PC-9 (cell line): ENCODE results near the gene ASCC3. TPM values are rescaled to one million over a fixed set of nuclear protein-coding genes. Genes with fewer than 3 reads are reported as not detected.
A peak's percentile ranks its signal among the peaks of the same experiment; 100 is the strongest.

Experiments
- BruUV-seq: library from RNA; stranded (reverse); fragments of 400-500 nt; replicated peaks from 2 replicates; lab custom pipeline; 2021; lab: Mats Ljungman, UMichigan
- CTCF ChIA-PET: fragments of 300-600 bp; sonication (Branson Sonifier 250); formaldehyde crosslinking; loops from one replicate; lab custom pipeline; 2022; ENCODE audit warnings: antibody characterized with exemption; lab: Charles Lee
- POLR2A ChIA-PET: fragments of 300-600 bp; sonication (Branson Sonifier 250); formaldehyde crosslinking; loops from one replicate; lab custom pipeline; 2022; ENCODE audit warnings: antibody characterized with exemption; ENCODE audit not compliant: unreplicated experiment; lab: Charles Lee
- DNase-seq, 2 experiments: peaks; one replicate each; pipeline versions ENCODE4 v3.0.0 to v3.0.0-alpha.2; 2015 to 2022; ENCODE audit warnings: mixed read lengths in 1 of 2
- H2AFZ ChIP-seq: fragments of 200-600 bp; sonication (generic); 2 replicates; pipeline ENCODE4 v1.8.1; 2017; ENCODE audit warnings: antibody characterized with exemption
- H3F3A ChIP-seq: fragments of 200-600 bp; sonication (generic); 2 replicates; pipeline ENCODE4 v1.8.1; 2017; ENCODE audit warnings: antibody characterized with exemption, mild to moderate bottlenecking, low read depth; ENCODE audit not compliant: insufficient read depth
- H3K27ac ChIP-seq: fragments of 200-600 bp; sonication (generic); 2 replicates; pipeline ENCODE4 v1.6.1; 2016; ENCODE audit warnings: mixed run types
- H3K27me3 ChIP-seq: fragments of 200-600 bp; sonication (generic); 2 replicates; pipeline ENCODE4 v1.6.1; 2016; ENCODE audit warnings: low read depth, mixed run types; ENCODE audit not compliant: insufficient read depth
- H3K36me3 ChIP-seq: fragments of 200-600 bp; sonication (generic); 2 replicates; pipeline ENCODE4 v1.6.1; 2016; ENCODE audit warnings: low read depth, mixed run types
- H3K4me1 ChIP-seq: fragments of 200-600 bp; sonication (generic); replicated peaks from 2 replicates; pipeline ENCODE4 v1.6.1; 2016; ENCODE audit warnings: mixed run types; ENCODE audit not compliant: insufficient read depth
- H3K4me2 ChIP-seq: fragments of 200-600 bp; sonication (generic); 2 replicates; pipeline ENCODE4 v1.6.1; 2017; ENCODE audit warnings: mixed run types
- H3K4me3 ChIP-seq: fragments of 200-600 bp; sonication (generic); 2 replicates; pipeline ENCODE4 v1.6.1; 2016; ENCODE audit warnings: mixed run types
- H3K79me2 ChIP-seq: fragments of 200-600 bp; sonication (generic); 2 replicates; pipeline ENCODE4 v1.6.1; 2017; ENCODE audit warnings: low read depth, mixed run types
- H3K9me2 ChIP-seq: fragments of 200-600 bp; sonication (generic); 2 replicates; pipeline ENCODE4 v1.8.1; 2017; ENCODE audit warnings: mild to moderate bottlenecking; ENCODE audit not compliant: insufficient read depth
- H3K9me3 ChIP-seq: fragments of 200-600 bp; sonication (generic); 2 replicates; pipeline ENCODE4 v1.8.1; 2016; ENCODE audit warnings: low read depth; ENCODE audit not compliant: insufficient read depth
- H4K20me1 ChIP-seq: fragments of 200-600 bp; sonication (generic); 2 replicates; pipeline ENCODE4 v1.8.1; 2017; ENCODE audit not compliant: insufficient read depth
- CTCF ChIP-seq: fragments of 200-600 bp; sonication (generic); conservative IDR thresholded peaks from 2 replicates; pipeline ENCODE4 v1.6.1; 2017; ENCODE audit warnings: mixed run types, antibody characterized with exemption, mild to moderate bottlenecking, moderate library complexity
- EZH2 ChIP-seq: fragments of 200-600 bp; sonication (generic); IDR thresholded peaks from 2 replicates; pipeline ENCODE4 v1.8.0; 2017; ENCODE audit warnings: antibody characterized with exemption, low read depth
- intact Hi-C: fragments of 100-400 bp; cut with micrococcal nuclease; formaldehyde crosslinking; loops from one replicate; pipeline ENCODE4 v1.10.0; 2022; ENCODE audit not compliant: unreplicated experiment
- total RNA-seq: library from RNA; stranded (reverse); gene quantifications from 2 replicates; pipeline ENCODE4 v1.2.3, GENCODE V29; 2021

ASCC3 gene
- total RNA-seq, 1 experiment from 2014 or later = 29.4 TPM

GRCh38 chr6:100462706-100463629 lies 418.2 kb downstream of the ASCC3 start:
- Histone ChIP-seq H3K9me2 (no peaks in the 10 kb centered on the region), H3K27ac (no peak overlapping the region), H2AFZ (no peak overlapping the region), H4K20me1 (no peaks in the 10 kb centered on the region), H3K4me2 (no peak overlapping the region), H3K4me1 (no peaks in the 10 kb centered on the region), H3K36me3 (no peaks in the 10 kb centered on the region), H3K4me3 (no peak overlapping the region), H3K9me3 (peaks cover 7% of the 10 kb centered on the region), H3K79me2 (no peaks in the 10 kb centered on the region), H3F3A (no peaks in the 10 kb centered on the region), H3K27me3 (no peaks in the 10 kb centered on the region)
- intact Hi-C loops = no loop called here
- TF ChIP-seq CTCF = no peak
- TF ChIP-seq EZH2 = no peak
- ChIA-PET CTCF (no interaction called here), POLR2A (no interaction called here)
- BruUV-seq = no TSS peak
- DNase-seq = no peak

GRCh38 chr6:100461917-100462705 lies 419.0 kb downstream of the ASCC3 start:
- H4K20me1 ChIP-seq = no peaks in the 10 kb centered on the region
- H3K9me2 ChIP-seq = no peaks in the 10 kb centered on the region
- H3K4me3 ChIP-seq = no peak overlapping the region
- H2AFZ ChIP-seq = peak overlapping the region; percentile 68; the same call in 1 of the 2 replicates
- H3K4me2 ChIP-seq = no peak overlapping the region
- peaks cover 7% of the 10 kb centered on the region for H3K9me3 ChIP-seq
- H3K27ac ChIP-seq = no peak overlapping the region
- no TSS peak for BruUV-seq
- no peaks in the 10 kb centered on the region for H3K27me3 ChIP-seq
- intact Hi-C loops = no loop called here
- ChIA-PET POLR2A (no interaction called here), CTCF (no interaction called here)
- no peak for TF ChIP-seq CTCF
- TF ChIP-seq EZH2 = no peak
- no peaks in the 10 kb centered on the region for H3K36me3 ChIP-seq
- DNase-seq = no peak
- no peaks in the 10 kb centered on the region for H3K4me1 ChIP-seq
- H3K79me2 ChIP-seq = no peaks in the 10 kb centered on the region
- no peaks in the 10 kb centered on the region for H3F3A ChIP-seq

- peak overlapping the region; percentile 68; the same call in 1 of the 2 replicates for H2AFZ ChIP-seq
- no peaks in the 10 kb centered on the region for H4K20me1 ChIP-seq
- H3F3A ChIP-seq = no peaks in the 10 kb centered on the region
- no peak overlapping the region for H3K4me3 ChIP-seq
- H3K79me2 ChIP-seq = no peaks in the 10 kb centered on the region
- H3K27me3 ChIP-seq = no peaks in the 10 kb centered on the region
- POLR2A ChIA-PET = no interaction called here
- no peaks in the 10 kb centered on the region for H3K36me3 ChIP-seq
- BruUV-seq = no TSS peak
- H3K9me3 ChIP-seq = peaks cover 7% of the 10 kb centered on the region
- no peak for DNase-seq
- no peaks in the 10 kb centered on the region for H3K9me2 ChIP-seq
- TF ChIP-seq EZH2 (no peak), CTCF (no peak)
- H3K4me2 ChIP-seq = no peak overlapping the region
- H3K4me1 ChIP-seq = no peaks in the 10 kb centered on the region
- intact Hi-C loops = no loop called here
- H3K27ac ChIP-seq = no peak overlapping the region
- CTCF ChIA-PET = interaction anchor here (0.6 kb wide), 1 partner anchor 410 kb away, joined by 5 read pairs; no protein-coding TSS in a partner anchor
Observed at GRCh38 chr6:100461278-100461916, 419.7 kb downstream of the ASCC3 start.
